Measurements from ENCODE around the gene PIRT. TPM values are rescaled to one million over a fixed set of nuclear protein-coding genes. Genes with fewer than 3 reads are reported as not detected.

The PIRT gene
- total and polyA plus RNA-seq, 2 donors (not counting 1 experiment from before 2014, with no cell fraction given) = not detected

DNA sequence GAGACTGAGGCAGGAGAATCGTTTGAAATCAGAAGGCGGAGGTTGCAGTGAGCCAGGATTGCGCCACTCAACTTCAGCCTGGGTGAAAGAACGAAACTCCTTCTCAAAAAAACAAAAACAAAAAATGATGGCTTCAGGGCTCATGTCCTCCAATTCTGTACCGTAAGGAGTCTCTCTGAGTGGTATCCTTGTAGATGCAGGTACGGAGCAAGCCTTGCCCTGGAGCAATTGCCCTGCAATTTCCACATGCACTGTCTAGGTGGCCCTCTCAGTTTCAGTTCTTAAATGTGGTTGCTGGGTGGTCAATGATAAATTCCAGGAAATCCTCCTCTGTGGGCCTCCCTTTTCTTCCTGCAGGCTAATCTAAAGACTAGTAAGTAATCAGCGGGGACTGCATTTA is 44.6 kb downstream of the PIRT start:
- Histone ChIP-seq H2AFZ (ENCODE audit: low read length) (no peak overlapping the region), H3K27ac (ENCODE audit: insufficient read depth, low read length) (no peak overlapping the region), H3K4me3 (replicated peaks in 1 of 4; ENCODE audit: control extremely low read depth in 1 of 4, insufficient read depth in 1 of 4, low read depth in 3 of 4, low read length in 4 of 4) (no peak overlapping the region), H3K9me3 (ENCODE audit: control insufficient read depth, insufficient read depth, low read depth, low read length) (no peaks in the 10 kb centered on the region), H3K4me2 (ENCODE audit: extremely low read depth, insufficient read depth, low read length) (no peak overlapping the region), H3K4me1 (ENCODE audit: control insufficient read depth, extremely low read depth, insufficient read depth, low read length) (no peaks in the 10 kb centered on the region), H3K9ac (ENCODE audit: insufficient read depth, low read length) (no peak overlapping the region), H3K27me3 (ENCODE audit: control insufficient read depth, insufficient read depth, low read length) (no peaks in the 10 kb centered on the region), H4K20me1 (ENCODE audit: control insufficient read depth, extremely low read depth, insufficient read depth, low read length) (no peaks in the 10 kb centered on the region), H3K79me2 (ENCODE audit: control insufficient read depth, insufficient read depth, low read length) (no peaks in the 10 kb centered on the region), H3K36me3 (ENCODE audit: control insufficient read depth, insufficient read depth, low read length) (no peaks in the 10 kb centered on the region)
- TF ChIP-seq, protein P1, sequence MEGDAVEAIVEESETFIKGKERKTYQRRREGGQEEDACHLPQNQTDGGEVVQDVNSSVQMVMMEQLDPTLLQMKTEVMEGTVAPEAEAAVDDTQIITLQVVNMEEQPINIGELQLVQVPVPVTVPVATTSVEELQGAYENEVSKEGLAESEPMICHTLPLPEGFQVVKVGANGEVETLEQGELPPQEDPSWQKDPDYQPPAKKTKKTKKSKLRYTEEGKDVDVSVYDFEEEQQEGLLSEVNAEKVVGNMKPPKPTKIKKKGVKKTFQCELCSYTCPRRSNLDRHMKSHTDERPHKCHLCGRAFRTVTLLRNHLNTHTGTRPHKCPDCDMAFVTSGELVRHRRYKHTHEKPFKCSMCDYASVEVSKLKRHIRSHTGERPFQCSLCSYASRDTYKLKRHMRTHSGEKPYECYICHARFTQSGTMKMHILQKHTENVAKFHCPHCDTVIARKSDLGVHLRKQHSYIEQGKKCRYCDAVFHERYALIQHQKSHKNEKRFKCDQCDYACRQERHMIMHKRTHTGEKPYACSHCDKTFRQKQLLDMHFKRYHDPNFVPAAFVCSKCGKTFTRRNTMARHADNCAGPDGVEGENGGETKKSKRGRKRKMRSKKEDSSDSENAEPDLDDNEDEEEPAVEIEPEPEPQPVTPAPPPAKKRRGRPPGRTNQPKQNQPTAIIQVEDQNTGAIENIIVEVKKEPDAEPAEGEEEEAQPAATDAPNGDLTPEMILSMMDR (conservative IDR thresholded peaks at IDR 0.05 in 1 of 2, IDR thresholded peaks at IDR 0.05 in 1 of 2; ENCODE audit: low read depth in 1 of 2, low read length in 2 of 2) = no peak
- no peak for TF ChIP-seq EZH2 (IDR thresholded peaks at IDR 0.05; ENCODE audit: low read length, missing control alignments)
- DNase-seq (ENCODE audit: low read depth in 2 of 2) = no peak

DNA sequence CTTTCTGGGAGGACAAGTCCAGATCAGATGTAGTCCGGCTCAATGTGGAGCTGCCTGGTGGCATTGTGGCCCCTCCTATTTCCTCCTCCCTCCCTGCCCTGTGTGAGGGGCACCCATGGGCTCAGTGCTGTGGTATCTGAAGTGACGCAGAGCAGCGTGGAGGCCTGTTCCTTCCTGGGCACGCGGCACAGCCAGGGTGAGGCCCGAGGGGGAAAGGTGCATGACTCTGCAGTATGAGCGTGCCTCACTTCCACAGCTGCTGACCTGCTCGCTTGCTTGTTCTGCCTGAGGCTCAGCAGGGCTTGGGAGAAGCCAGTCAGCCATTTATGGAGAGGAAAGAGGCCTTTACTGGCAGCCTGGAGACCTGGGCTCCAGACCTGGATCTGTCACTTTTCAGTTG is 45.7 kb downstream of the PIRT start:
- no peaks in the 10 kb centered on the region for H3K36me3 ChIP-seq (ENCODE audit: control insufficient read depth, insufficient read depth, low read length)
- no peaks in the 10 kb centered on the region for H3K27me3 ChIP-seq (ENCODE audit: control insufficient read depth, insufficient read depth, low read length)
- no peak overlapping the region for H2AFZ ChIP-seq (ENCODE audit: low read length)
- H3K4me1 ChIP-seq (ENCODE audit: control insufficient read depth, extremely low read depth, insufficient read depth, low read length) = no peaks in the 10 kb centered on the region
- TF ChIP-seq EZH2 (IDR thresholded peaks at IDR 0.05; ENCODE audit: low read length, missing control alignments) = no peak
- TF ChIP-seq, protein P1 (conservative IDR thresholded peaks at IDR 0.05 in 1 of 2, IDR thresholded peaks at IDR 0.05 in 1 of 2; ENCODE audit: low read depth in 1 of 2, low read length in 2 of 2) = no peak
- H3K27ac ChIP-seq (ENCODE audit: insufficient read depth, low read length) = no peak overlapping the region
- H3K4me2 ChIP-seq (ENCODE audit: extremely low read depth, insufficient read depth, low read length) = no peak overlapping the region
- no peaks in the 10 kb centered on the region for H4K20me1 ChIP-seq (ENCODE audit: control insufficient read depth, extremely low read depth, insufficient read depth, low read length)
- no peak for DNase-seq (ENCODE audit: low read depth in 2 of 2)
- H3K9me3 ChIP-seq (ENCODE audit: control insufficient read depth, insufficient read depth, low read depth, low read length) = no peaks in the 10 kb centered on the region
- H3K79me2 ChIP-seq (ENCODE audit: control insufficient read depth, insufficient read depth, low read length) = no peaks in the 10 kb centered on the region
- no peak overlapping the region for H3K4me3 ChIP-seq (replicated peaks in 1 of 4; ENCODE audit: control extremely low read depth in 1 of 4, insufficient read depth in 1 of 4, low read depth in 3 of 4, low read length in 4 of 4)
- H3K9ac ChIP-seq (ENCODE audit: insufficient read depth, low read length) = no peak overlapping the region

DNA sequence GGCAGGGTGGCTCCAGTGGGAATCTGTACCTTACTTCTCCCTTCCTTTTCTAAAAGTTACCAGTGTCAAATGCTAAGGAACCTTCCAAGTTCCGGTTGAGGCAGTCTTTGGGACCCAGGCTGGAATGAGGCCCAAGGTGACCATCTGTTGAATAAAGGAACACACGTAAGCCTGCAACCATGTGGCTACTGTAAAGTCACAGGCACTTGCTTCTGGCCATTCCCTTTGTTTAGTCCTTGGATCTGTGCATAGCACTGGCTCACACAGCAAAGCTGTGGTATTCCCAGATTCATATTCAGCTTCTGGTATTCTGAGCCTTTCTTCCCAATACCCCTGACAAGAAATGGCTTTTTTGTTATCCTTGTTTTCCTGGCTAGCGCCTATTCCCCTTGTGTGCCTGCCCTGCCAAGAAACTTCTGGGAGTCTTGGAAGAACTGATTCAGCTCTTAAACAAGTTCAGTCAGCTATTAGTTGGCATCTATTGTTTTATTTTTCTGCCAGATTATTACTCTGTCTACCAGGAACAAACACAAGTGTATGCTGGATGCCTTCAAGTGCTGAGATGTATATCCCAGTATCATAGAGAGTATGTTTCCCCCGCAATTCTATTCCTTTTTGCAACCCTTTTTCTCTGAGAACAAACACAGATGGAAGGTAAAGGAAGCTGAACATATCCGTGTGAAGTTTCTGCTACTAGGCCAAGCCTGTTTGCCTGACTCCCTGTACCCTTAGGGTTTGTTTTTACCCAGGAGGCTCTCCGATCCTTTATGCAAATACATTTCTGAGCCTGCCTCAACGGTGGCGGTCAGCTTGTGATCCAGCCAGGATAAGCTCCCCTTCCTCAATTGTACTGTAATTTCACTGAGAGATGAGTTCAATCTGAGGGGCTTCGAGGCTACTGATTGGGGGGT is 47.1 kb downstream of the PIRT start:
- DNase-seq (ENCODE audit: low read depth in 2 of 2) = no peak
- Histone ChIP-seq H4K20me1 (ENCODE audit: control insufficient read depth, extremely low read depth, insufficient read depth, low read length) (no peaks in the 10 kb centered on the region), H3K27ac (ENCODE audit: insufficient read depth, low read length) (no peak overlapping the region), H3K36me3 (ENCODE audit: control insufficient read depth, insufficient read depth, low read length) (no peaks in the 10 kb centered on the region), H3K4me2 (ENCODE audit: extremely low read depth, insufficient read depth, low read length) (no peak overlapping the region), H3K27me3 (ENCODE audit: control insufficient read depth, insufficient read depth, low read length) (no peaks in the 10 kb centered on the region), H3K9me3 (ENCODE audit: control insufficient read depth, insufficient read depth, low read depth, low read length) (no peaks in the 10 kb centered on the region), H2AFZ (ENCODE audit: low read length) (no peak overlapping the region), H3K79me2 (ENCODE audit: control insufficient read depth, insufficient read depth, low read length) (no peaks in the 10 kb centered on the region), H3K4me3 (replicated peaks in 1 of 4; ENCODE audit: control extremely low read depth in 1 of 4, insufficient read depth in 1 of 4, low read depth in 3 of 4, low read length in 4 of 4) (no peak overlapping the region), H3K9ac (ENCODE audit: insufficient read depth, low read length) (no peak overlapping the region), H3K4me1 (ENCODE audit: control insufficient read depth, extremely low read depth, insufficient read depth, low read length) (no peaks in the 10 kb centered on the region)
- TF ChIP-seq, protein P1 (conservative IDR thresholded peaks at IDR 0.05 in 1 of 2, IDR thresholded peaks at IDR 0.05 in 1 of 2; ENCODE audit: low read depth in 1 of 2, low read length in 2 of 2) = no peak
- no peak for TF ChIP-seq EZH2 (IDR thresholded peaks at IDR 0.05; ENCODE audit: low read length, missing control alignments)

Measured in fibroblast of lung (primary cell).